Measurements from ENCODE around the gene HPX.
"Not testable (repeated sequence)": the region's sequence is repeated elsewhere in the genome, so short reads cannot be mapped to it uniquely, and the experiment has no call there.

The HPX gene

GRCh38 chr11:6400431-6401345 lies 40.1 kb downstream of the HPX start:
- no peak overlapping the region for H3K27ac ChIP-seq (ENCODE audit: low read length)
- peaks cover 0 to 42% of the 10 kb centered on the region in 2 donors for H3K36me3 ChIP-seq (ENCODE audit: control insufficient read depth in 1 of 2, insufficient read depth in 2 of 2, low read length in 2 of 2)
- no peak overlapping the region for H3K4me3 ChIP-seq (ENCODE audit: low read depth in 1 of 2, low read length in 2 of 2)
- no peaks in the 10 kb centered on the region for H3K27me3 ChIP-seq (ENCODE audit: low read depth, low read length)
- no peaks in the 10 kb centered on the region for H3K9me3 ChIP-seq (ENCODE audit: control insufficient read depth in 1 of 2, low read length in 2 of 2)
- peaks cover 0 to 25% of the 10 kb centered on the region in 2 donors for H3K4me1 ChIP-seq (ENCODE audit: control insufficient read depth in 1 of 2, insufficient read depth in 2 of 2, low read length in 2 of 2)

DNA sequence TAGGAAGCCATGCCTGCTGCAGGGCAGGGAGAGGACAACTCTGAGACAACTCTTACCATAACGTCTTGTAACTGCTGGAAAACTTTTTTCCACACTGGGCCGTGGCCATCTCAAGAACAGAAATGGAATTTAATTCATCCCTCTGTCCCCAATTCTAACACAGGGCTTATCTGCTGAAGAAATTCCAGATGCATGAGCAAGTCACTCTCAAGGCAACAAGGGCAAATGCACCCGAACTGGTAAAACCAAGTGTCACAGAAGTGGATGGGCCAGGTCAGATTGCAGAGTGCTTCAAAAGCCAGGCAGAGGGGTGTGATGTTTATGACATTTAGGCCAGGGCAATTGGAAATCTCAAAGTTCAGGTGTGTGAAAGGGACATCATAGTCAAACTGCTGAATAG lies 43.2 kb downstream of the HPX start:
- Histone ChIP-seq H3K36me3 (ENCODE audit: control insufficient read depth in 1 of 2, insufficient read depth in 2 of 2, low read length in 2 of 2) (peaks cover 0 to 46% of the 10 kb centered on the region in 2 donors), H3K27me3 (ENCODE audit: low read depth, low read length) (no peaks in the 10 kb centered on the region), H3K9me3 (ENCODE audit: control insufficient read depth in 1 of 2, low read length in 2 of 2) (no peaks in the 10 kb centered on the region), H3K4me3 (ENCODE audit: low read depth in 1 of 2, low read length in 2 of 2) (no peak overlapping the region), H3K27ac (ENCODE audit: low read length) (no peak overlapping the region), H3K4me1 (ENCODE audit: control insufficient read depth in 1 of 2, insufficient read depth in 2 of 2, low read length in 2 of 2) (peaks cover 0 to 13% of the 10 kb centered on the region in 2 donors)

DNA sequence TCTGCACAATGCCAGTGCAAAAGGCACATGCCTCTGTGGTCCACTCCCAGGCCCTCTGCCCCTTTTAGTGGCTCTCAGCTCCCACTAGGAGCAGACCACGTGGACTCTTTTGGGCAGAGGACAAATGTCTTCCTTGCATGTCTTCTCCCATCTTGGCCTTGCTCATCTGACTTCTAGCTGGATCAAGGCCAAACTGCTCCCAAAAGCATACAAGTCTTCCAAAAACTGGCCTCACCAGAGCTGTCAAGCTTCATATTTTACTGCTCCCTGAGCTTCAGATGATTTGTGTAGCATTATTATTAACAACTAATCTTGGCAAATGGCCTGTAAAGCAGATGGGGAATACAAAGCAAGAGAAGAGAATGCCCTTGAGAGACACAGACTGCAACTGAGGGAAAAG lies 43.6 kb downstream of the HPX start:
- peaks cover 0 to 42% of the 10 kb centered on the region in 2 donors for H3K36me3 ChIP-seq (ENCODE audit: control insufficient read depth in 1 of 2, insufficient read depth in 2 of 2, low read length in 2 of 2)
- no peak overlapping the region for H3K27ac ChIP-seq (ENCODE audit: low read length)
- peaks cover 0 to 13% of the 10 kb centered on the region in 2 donors for H3K4me1 ChIP-seq (ENCODE audit: control insufficient read depth in 1 of 2, insufficient read depth in 2 of 2, low read length in 2 of 2)

GRCh38 chr11:6395470-6396060 lies 45.2 kb downstream of the HPX start:
- Histone ChIP-seq H3K4me1 (ENCODE audit: control insufficient read depth in 1 of 2, insufficient read depth in 2 of 2, low read length in 2 of 2) (peaks cover 0 to 26% of the 10 kb centered on the region in 2 donors), H3K27me3 (ENCODE audit: low read depth, low read length) (no peaks in the 10 kb centered on the region), H3K4me3 (ENCODE audit: low read depth in 1 of 2, low read length in 2 of 2) (no peak overlapping the region), H3K36me3 (ENCODE audit: control insufficient read depth in 1 of 2, insufficient read depth in 2 of 2, low read length in 2 of 2) (peaks cover 0 to 31% of the 10 kb centered on the region in 2 donors), H3K27ac (ENCODE audit: low read length) (no peak overlapping the region), H3K9me3 (ENCODE audit: control insufficient read depth in 1 of 2, low read length in 2 of 2) (no peaks in the 10 kb centered on the region)

More for the DNA sequence above, 43.6 kb downstream of the HPX start:
- no peak overlapping the region for H3K4me3 ChIP-seq (ENCODE audit: low read depth in 1 of 2, low read length in 2 of 2)
- H3K27me3 ChIP-seq (ENCODE audit: low read depth, low read length), result no peaks in the 10 kb centered on the region
- no peaks in the 10 kb centered on the region for H3K9me3 ChIP-seq (ENCODE audit: control insufficient read depth in 1 of 2, low read length in 2 of 2)

- no peaks in the 10 kb centered on the region for H3K27me3 ChIP-seq (ENCODE audit: low read depth, low read length)
- no peak overlapping the region for H3K27ac ChIP-seq (ENCODE audit: low read length)
- H3K36me3 ChIP-seq (ENCODE audit: control insufficient read depth in 1 of 2, insufficient read depth in 2 of 2, low read length in 2 of 2), result peaks cover 0 to 29% of the 10 kb centered on the region in 2 donors
- no peaks in the 10 kb centered on the region for H3K9me3 ChIP-seq (ENCODE audit: control insufficient read depth in 1 of 2, low read length in 2 of 2)
- H3K4me1 ChIP-seq (ENCODE audit: control insufficient read depth in 1 of 2, insufficient read depth in 2 of 2, low read length in 2 of 2), result peaks cover 2 to 26% of the 10 kb centered on the region in 2 donors
- no peak overlapping the region for H3K4me3 ChIP-seq (ENCODE audit: low read depth in 1 of 2, low read length in 2 of 2)
Measured at GRCh38 chr11:6393989-6394670, 46.7 kb downstream of the HPX start.

GRCh38 chr11:6392251-6392650 lies 48.5 kb downstream of the HPX start:
- not testable (repeated sequence) for H3K27ac ChIP-seq (ENCODE audit: low read length); H3K4me3 ChIP-seq (ENCODE audit: low read depth in 1 of 2, low read length in 2 of 2); H3K9me3 ChIP-seq (ENCODE audit: control insufficient read depth in 1 of 2, low read length in 2 of 2); H3K27me3 ChIP-seq (ENCODE audit: low read depth, low read length)
- H3K4me1 ChIP-seq (ENCODE audit: control insufficient read depth in 1 of 2, insufficient read depth in 2 of 2, low read length in 2 of 2), result peaks cover 3 to 16% of the 10 kb centered on the region in 2 donors
- H3K36me3 ChIP-seq (ENCODE audit: control insufficient read depth in 1 of 2, insufficient read depth in 2 of 2, low read length in 2 of 2), result peaks cover 0 to 20% of the 10 kb centered on the region in 2 donors

DNA sequence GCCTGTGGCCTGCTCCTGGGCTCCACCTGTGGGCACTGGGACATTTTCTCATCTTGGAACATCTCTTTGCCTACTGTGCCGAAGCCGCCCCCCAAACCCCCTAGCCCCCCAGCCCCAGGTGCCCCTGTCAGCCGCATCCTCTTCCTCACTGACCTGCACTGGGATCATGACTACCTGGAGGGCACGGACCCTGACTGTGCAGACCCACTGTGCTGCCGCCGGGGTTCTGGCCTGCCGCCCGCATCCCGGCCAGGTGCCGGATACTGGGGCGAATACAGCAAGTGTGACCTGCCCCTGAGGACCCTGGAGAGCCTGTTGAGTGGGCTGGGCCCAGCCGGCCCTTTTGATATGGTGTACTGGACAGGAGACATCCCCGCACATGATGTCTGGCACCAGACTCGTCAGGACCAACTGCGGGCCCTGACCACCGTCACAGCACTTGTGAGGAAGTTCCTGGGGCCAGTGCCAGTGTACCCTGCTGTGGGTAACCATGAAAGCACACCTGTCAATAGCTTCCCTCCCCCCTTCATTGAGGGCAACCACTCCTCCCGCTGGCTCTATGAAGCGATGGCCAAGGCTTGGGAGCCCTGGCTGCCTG lies 49.2 kb downstream of the HPX start:
- H3K4me1 ChIP-seq (ENCODE audit: control insufficient read depth in 1 of 2, insufficient read depth in 2 of 2, low read length in 2 of 2), result peaks cover 3 to 13% of the 10 kb centered on the region in 2 donors
- H3K4me3 ChIP-seq (ENCODE audit: low read depth in 1 of 2, low read length in 2 of 2), result peak overlapping the region in 1 of 2 donors; percentile 81
- no peak overlapping the region for H3K27ac ChIP-seq (ENCODE audit: low read length)
- peaks cover 0 to 20% of the 10 kb centered on the region in 2 donors for H3K36me3 ChIP-seq (ENCODE audit: control insufficient read depth in 1 of 2, insufficient read depth in 2 of 2, low read length in 2 of 2)
- no peaks in the 10 kb centered on the region for H3K9me3 ChIP-seq (ENCODE audit: control insufficient read depth in 1 of 2, low read length in 2 of 2)
- H3K27me3 ChIP-seq (ENCODE audit: low read depth, low read length), result no peaks in the 10 kb centered on the region

DNA sequence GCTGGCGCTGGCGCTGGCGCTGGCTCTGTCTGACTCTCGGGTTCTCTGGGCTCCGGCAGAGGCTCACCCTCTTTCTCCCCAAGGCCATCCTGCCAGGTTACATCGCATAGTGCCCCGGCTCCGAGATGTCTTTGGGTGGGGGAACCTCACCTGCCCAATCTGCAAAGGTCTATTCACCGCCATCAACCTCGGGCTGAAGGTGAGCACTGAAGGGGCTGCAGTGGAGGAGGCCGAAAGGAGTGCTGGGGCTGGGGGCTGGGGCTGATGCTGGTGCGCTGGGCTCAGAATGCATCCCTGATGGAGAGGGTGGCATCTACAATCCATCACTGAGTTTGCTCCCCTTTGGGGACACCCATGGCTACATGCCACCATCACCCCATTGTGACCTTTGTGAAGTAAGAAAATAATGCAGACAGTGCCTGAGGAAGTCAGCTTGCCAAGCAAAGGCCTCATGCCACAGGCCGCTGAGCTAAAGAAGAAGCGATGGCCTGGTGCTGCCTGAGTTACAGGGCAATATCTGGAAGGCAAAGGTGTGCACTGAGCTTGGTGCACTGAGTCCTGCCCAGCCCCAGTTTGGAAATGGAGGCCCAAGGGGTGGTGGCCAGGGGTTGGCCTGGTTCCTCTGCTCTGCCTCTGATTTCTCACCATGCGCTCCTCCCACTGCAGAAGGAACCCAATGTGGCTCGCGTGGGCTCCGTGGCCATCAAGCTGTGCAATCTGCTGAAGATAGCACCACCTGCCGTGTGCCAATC lies 49.9 kb downstream of the HPX start:
- no peaks in the 10 kb centered on the region for H3K27me3 ChIP-seq (ENCODE audit: low read depth, low read length)
- peak overlapping the region; percentile 81 to 89 for H3K4me3 ChIP-seq (ENCODE audit: low read depth in 1 of 2, low read length in 2 of 2)
- peaks cover 0 to 17% of the 10 kb centered on the region in 2 donors for H3K36me3 ChIP-seq (ENCODE audit: control insufficient read depth in 1 of 2, insufficient read depth in 2 of 2, low read length in 2 of 2)
- H3K4me1 ChIP-seq (ENCODE audit: control insufficient read depth in 1 of 2, insufficient read depth in 2 of 2, low read length in 2 of 2), result peaks cover 3 to 13% of the 10 kb centered on the region in 2 donors
- H3K9me3 ChIP-seq (ENCODE audit: control insufficient read depth in 1 of 2, low read length in 2 of 2), result no peaks in the 10 kb centered on the region
- peak overlapping the region; percentile 78 for H3K27ac ChIP-seq (ENCODE audit: low read length)

GRCh38 chr11:6389905-6390717 lies 50.7 kb downstream of the HPX start, which contains the start of gene SMPD1:
Gene SMPD1, plus strand, starts transcription at chr11:6390474. Its CDS starts 125 bp downstream, at chr11:6390599.
- Histone ChIP-seq H3K27me3 (ENCODE audit: low read depth, low read length) (no peaks in the 10 kb centered on the region), H3K36me3 (ENCODE audit: control insufficient read depth in 1 of 2, insufficient read depth in 2 of 2, low read length in 2 of 2) (peaks cover 0 to 13% of the 10 kb centered on the region in 2 donors), H3K27ac (ENCODE audit: low read length) (peak within 1 kb of the TSS; percentile 78), H3K4me3 (ENCODE audit: low read depth in 1 of 2, low read length in 2 of 2) (peak within 1 kb of the TSS; percentile 81 to 89), H3K9me3 (ENCODE audit: control insufficient read depth in 1 of 2, low read length in 2 of 2) (no peaks in the 10 kb centered on the region), H3K4me1 (ENCODE audit: control insufficient read depth in 1 of 2, insufficient read depth in 2 of 2, low read length in 2 of 2) (peaks cover 3 to 13% of the 10 kb centered on the region in 2 donors)

- Histone ChIP-seq H3K27ac (ENCODE audit: low read length) (peak overlapping the region; percentile 78), H3K27me3 (ENCODE audit: low read depth, low read length) (no peaks in the 10 kb centered on the region), H3K4me1 (ENCODE audit: control insufficient read depth in 1 of 2, insufficient read depth in 2 of 2, low read length in 2 of 2) (peaks cover 3 to 13% of the 10 kb centered on the region in 2 donors), H3K4me3 (ENCODE audit: low read depth in 1 of 2, low read length in 2 of 2) (no peak overlapping the region), H3K36me3 (ENCODE audit: control insufficient read depth in 1 of 2, insufficient read depth in 2 of 2, low read length in 2 of 2) (peaks cover 0 to 6% of the 10 kb centered on the region in 2 donors), H3K9me3 (ENCODE audit: control insufficient read depth in 1 of 2, low read length in 2 of 2) (no peaks in the 10 kb centered on the region)
Measured at GRCh38 chr11:6388748-6389147, 52.0 kb downstream of the HPX start.
